Natural killer cell (primary cell): ENCODE data around the gene SNX8. TPM values are rescaled to one million over a fixed set of nuclear protein-coding genes. Genes with fewer than 3 reads are reported as not detected.
A peak's percentile ranks its signal among the peaks of the same experiment; 100 is the strongest.

ENCODE experiments used
- ATAC-seq, 3 donors: fragments of 150-1000 bp in 2 of 3; fragments of 200-7000 bp in 1 of 3; cut with Tn5 transposase; 1 replicate in 1 of 3; 2 replicates in 2 of 3; pipeline ENCODE4 v1.10.0; 2021; ENCODE audit warnings: mild to moderate bottlenecking in 2 of 3, moderate library complexity in 2 of 3
- DNase-seq, 2 donors: peaks; one replicate each; pipeline versions ENCODE4 v3.0.0 to v3.0.0-alpha.2; 2013 to 2021; ENCODE audit warnings: mixed read lengths in 1 of 2
- H3K27ac ChIP-seq: one replicate; pipeline ENCODE4 v1.5.1; 2013; ENCODE audit warnings: mild to moderate bottlenecking, low read length
- H3K27me3 ChIP-seq: one replicate; pipeline ENCODE4 v1.6.1; 2013; ENCODE audit warnings: low read length; ENCODE audit not compliant: control insufficient read depth, insufficient read depth
- H3K36me3 ChIP-seq: one replicate; pipeline ENCODE4 v1.6.1; 2013; ENCODE audit warnings: low read length; ENCODE audit not compliant: control insufficient read depth, insufficient read depth
- H3K4me1 ChIP-seq: one replicate; pipeline ENCODE4 v1.6.1; 2013; ENCODE audit warnings: low read length; ENCODE audit not compliant: control insufficient read depth, insufficient read depth
- H3K4me3 ChIP-seq: one replicate; pipeline ENCODE4 v1.5.1; 2013; ENCODE audit warnings: low read length
- H3K9me3 ChIP-seq: one replicate; pipeline ENCODE4 v1.6.1; 2013; ENCODE audit warnings: low read length; ENCODE audit not compliant: control insufficient read depth, insufficient read depth
- H3K27ac Mint-ChIP-seq, 2 donors: one replicate each; pipeline ENCODE4 v1.8.0; 2022; ENCODE audit warnings: mild to moderate bottlenecking in 2 of 2, mixed read lengths in 2 of 2, moderate library complexity in 1 of 2
- H3K27me3 Mint-ChIP-seq, 2 donors: one replicate each; pipeline ENCODE4 v1.8.0; 2022; ENCODE audit warnings: low read depth in 2 of 2, mixed read lengths in 2 of 2
- H3K36me3 Mint-ChIP-seq: one replicate; pipeline ENCODE4 v1.8.0; 2022; ENCODE audit warnings: mixed read lengths
- H3K4me1 Mint-ChIP-seq, 2 donors: one replicate each; pipeline ENCODE4 v1.8.0; 2022; ENCODE audit warnings: mixed read lengths in 2 of 2
- H3K4me3 Mint-ChIP-seq: one replicate; pipeline ENCODE4 v1.8.0; 2022; ENCODE audit warnings: mild to moderate bottlenecking, moderate library complexity, mixed read lengths
- H3K9me3 Mint-ChIP-seq, 2 donors: one replicate each; pipeline ENCODE4 v1.8.0; 2022; ENCODE audit warnings: mixed read lengths in 2 of 2
- WGBS: methylation state at CpG from one replicate; pipeline ENCODE4 v1.1.7; 2013; ENCODE audit warnings: missing lambda C conversion rate; ENCODE audit not compliant: insufficient coverage; 5-methylcytosine and 5-hydroxymethylcytosine counted together
- intact Hi-C: fragments of 100-400 bp; cut with micrococcal nuclease; formaldehyde crosslinking; loops from one replicate; pipeline ENCODE4 v1.14.2; 2022
- total RNA-seq, 4 donors: library from RNA; stranded (reverse); fragments of 120-200 nt in 1 of 4; gene quantifications; one replicate each; pipeline versions ENCODE4 v1.2.3 to v1.2.4, GENCODE V29; 2013 to 2022
- TF ChIP-seq, protein P1 (sequence below): fragments of 200-600 bp; IDR thresholded peaks from one replicate; pipeline ENCODE4 v1.8.0; 2022; ENCODE audit warnings: antibody characterized with exemption

SNX8 gene
- total RNA-seq, 3 donors from 2014 or later (not counting 1 experiment from before 2014, with no cell fraction given), result 8.3 to 15.7 (median 12.6) TPM

DNA sequence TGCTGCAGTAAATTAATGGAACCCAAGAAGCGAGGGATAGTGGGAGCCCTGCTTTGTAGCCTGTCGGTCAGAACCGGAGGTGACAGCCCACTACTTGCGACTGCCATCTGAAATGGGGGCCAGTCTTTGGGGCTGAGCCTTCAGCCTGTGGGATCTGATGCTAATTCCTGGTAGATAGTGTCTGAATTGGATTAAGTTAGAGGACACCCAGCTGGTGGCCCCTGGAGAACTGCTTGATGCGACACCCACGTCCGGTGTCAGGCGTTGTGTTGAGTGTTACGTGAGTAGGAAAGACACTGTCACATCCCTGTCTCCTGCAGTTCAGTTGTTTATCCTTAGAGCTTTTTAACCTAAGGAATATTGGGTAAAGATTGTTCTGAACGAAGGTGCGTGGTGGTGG lies 45.4 kb upstream of the SNX8 start:
- Histone ChIP-seq H3K36me3 (peaks cover 40% of the 10 kb centered on the region), H3K4me3 (no peak overlapping the region), H3K27me3 (no peaks in the 10 kb centered on the region), H3K9me3 (no peaks in the 10 kb centered on the region), H3K27ac (no peak overlapping the region), H3K4me1 (peaks cover 52% of the 10 kb centered on the region)
- no peak for DNase-seq
- H3K4me1 Mint-ChIP-seq, result peaks cover 59 to 61% of the 10 kb centered on the region in 2 donors
- intact Hi-C loops, result loop anchor here (5.0 kb wide), 1 partner anchor 48 kb away; no protein-coding TSS in a partner anchor
- H3K27ac Mint-ChIP-seq, result peak overlapping the region; percentile 44 to 73
- 94% methylated on average over 11 of the region's 11 CpGs for WGBS
- no peaks in the 10 kb centered on the region for H3K9me3 Mint-ChIP-seq
- H3K27me3 Mint-ChIP-seq, result no peaks in the 10 kb centered on the region
- H3K4me3 Mint-ChIP-seq, result no peak overlapping the region
- TF ChIP-seq, protein P1, sequence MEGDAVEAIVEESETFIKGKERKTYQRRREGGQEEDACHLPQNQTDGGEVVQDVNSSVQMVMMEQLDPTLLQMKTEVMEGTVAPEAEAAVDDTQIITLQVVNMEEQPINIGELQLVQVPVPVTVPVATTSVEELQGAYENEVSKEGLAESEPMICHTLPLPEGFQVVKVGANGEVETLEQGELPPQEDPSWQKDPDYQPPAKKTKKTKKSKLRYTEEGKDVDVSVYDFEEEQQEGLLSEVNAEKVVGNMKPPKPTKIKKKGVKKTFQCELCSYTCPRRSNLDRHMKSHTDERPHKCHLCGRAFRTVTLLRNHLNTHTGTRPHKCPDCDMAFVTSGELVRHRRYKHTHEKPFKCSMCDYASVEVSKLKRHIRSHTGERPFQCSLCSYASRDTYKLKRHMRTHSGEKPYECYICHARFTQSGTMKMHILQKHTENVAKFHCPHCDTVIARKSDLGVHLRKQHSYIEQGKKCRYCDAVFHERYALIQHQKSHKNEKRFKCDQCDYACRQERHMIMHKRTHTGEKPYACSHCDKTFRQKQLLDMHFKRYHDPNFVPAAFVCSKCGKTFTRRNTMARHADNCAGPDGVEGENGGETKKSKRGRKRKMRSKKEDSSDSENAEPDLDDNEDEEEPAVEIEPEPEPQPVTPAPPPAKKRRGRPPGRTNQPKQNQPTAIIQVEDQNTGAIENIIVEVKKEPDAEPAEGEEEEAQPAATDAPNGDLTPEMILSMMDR, result no peak
- no peak for ATAC-seq
- no peaks in the 10 kb centered on the region for H3K36me3 Mint-ChIP-seq

DNA sequence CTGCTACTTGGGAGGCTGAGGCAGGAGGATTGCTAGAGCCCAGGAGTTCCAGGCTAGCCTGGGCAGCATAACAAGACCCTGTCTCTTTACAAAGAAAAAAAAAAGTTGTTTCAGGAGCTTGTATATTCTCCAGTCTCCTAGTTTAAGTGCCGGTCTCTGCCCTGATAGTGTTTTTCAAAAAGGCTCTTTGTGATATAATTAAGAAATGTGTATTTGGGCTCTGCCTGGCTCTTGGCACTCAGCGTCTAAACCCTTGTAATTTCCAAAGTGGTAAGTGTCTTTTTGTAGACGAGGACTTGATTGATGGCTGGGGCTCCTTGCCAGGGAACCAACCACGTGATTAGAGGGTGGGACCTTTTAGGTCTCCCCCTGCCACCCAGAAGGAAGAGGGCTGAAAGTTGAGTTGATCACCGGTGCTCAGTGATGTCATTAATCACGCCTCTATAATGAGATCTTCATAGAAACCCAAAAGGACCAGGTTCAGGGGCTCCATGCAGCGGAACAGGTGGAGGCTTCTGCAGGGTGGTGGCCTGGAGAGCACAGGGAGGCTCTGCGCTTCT lies 44.8 kb upstream of the SNX8 start:
- peaks cover 52% of the 10 kb centered on the region for H3K4me1 ChIP-seq
- H3K27ac Mint-ChIP-seq, result peak overlapping the region; percentile 44 to 73
- H3K9me3 ChIP-seq, result no peaks in the 10 kb centered on the region
- no peak for ATAC-seq
- no peak overlapping the region for H3K4me3 ChIP-seq
- TF ChIP-seq, protein P1, result no peak
- no peak overlapping the region for H3K27ac ChIP-seq
- no peak for DNase-seq
- 81% methylated on average over 8 of the region's 8 CpGs for whole genome bisulfite sequencing
- no peaks in the 10 kb centered on the region for H3K9me3 Mint-ChIP-seq
- H3K4me1 Mint-ChIP-seq, result peaks cover 61 to 63% of the 10 kb centered on the region in 2 donors
- peak overlapping the region; percentile 28 for H3K4me3 Mint-ChIP-seq
- H3K36me3 ChIP-seq, result peaks cover 34% of the 10 kb centered on the region
- intact Hi-C loops, result no loop called here
- no peaks in the 10 kb centered on the region for H3K27me3 Mint-ChIP-seq
- no peaks in the 10 kb centered on the region for H3K27me3 ChIP-seq
- H3K36me3 Mint-ChIP-seq, result no peaks in the 10 kb centered on the region

DNA sequence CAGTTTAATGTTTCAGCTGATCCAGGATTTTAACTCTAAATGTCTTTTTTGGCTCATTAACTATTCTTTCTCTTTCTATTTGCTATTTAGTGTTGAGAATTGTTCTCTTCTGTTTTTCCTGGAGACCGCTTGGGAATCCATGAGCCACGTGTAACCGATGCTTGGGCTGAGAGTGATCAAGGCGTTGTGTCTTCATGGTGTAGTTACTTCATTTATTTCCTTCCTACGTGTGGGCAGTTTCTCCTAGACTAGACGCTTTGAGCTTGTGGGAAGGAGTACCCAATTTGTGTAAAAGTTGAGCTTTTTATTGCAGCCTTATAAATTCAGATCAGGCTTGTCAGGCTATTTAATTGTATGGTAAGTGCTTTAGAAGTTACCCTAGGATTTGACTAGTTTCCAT lies 43.3 kb upstream of the SNX8 start:
- H3K4me3 Mint-ChIP-seq, result peak overlapping the region; percentile 83
- no peaks in the 10 kb centered on the region for H3K27me3 ChIP-seq
- no peaks in the 10 kb centered on the region for H3K27me3 Mint-ChIP-seq
- H3K27ac Mint-ChIP-seq, result peak overlapping the region; percentile 20 to 41
- H3K4me1 ChIP-seq, result peaks cover 47% of the 10 kb centered on the region
- DNase-seq (no peak), ATAC-seq (no peak)
- intact Hi-C loops, result no loop called here
- WGBS, result 78% methylated on average over 6 of the region's 6 CpGs
- peaks cover 22% of the 10 kb centered on the region for H3K36me3 ChIP-seq
- no peaks in the 10 kb centered on the region for H3K9me3 Mint-ChIP-seq
- H3K4me3 ChIP-seq, result no peak overlapping the region
- H3K9me3 ChIP-seq, result no peaks in the 10 kb centered on the region
- no peak overlapping the region for H3K27ac ChIP-seq
- TF ChIP-seq, protein P1, result no peak
- no peaks in the 10 kb centered on the region for H3K36me3 Mint-ChIP-seq
- peaks cover 52 to 53% of the 10 kb centered on the region in 2 donors for H3K4me1 Mint-ChIP-seq

DNA sequence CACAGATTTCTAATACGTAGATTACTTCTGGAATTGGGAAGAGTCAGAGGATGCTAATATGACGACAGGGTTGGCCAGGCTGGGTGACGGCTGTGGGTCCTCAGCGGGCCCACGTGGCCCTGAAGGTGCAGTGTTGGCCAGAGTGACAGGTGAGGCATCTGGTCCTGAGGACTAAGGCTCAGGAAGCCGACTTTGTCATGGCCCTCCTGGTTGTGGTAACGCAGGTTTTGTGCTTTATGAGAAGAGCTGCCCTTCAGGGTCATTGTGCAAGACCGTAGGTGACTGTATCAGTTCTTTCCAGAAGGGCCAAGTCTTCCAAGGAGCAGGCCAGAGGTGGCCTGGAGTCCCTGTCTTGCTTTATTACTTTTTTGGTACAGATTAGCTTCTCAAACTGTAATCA lies 42.9 kb upstream of the SNX8 start:
- H3K4me3 Mint-ChIP-seq, result peak overlapping the region; percentile 83
- no peaks in the 10 kb centered on the region for H3K9me3 Mint-ChIP-seq
- Histone ChIP-seq H3K36me3 (peaks cover 18% of the 10 kb centered on the region), H3K9me3 (no peaks in the 10 kb centered on the region), H3K27me3 (no peaks in the 10 kb centered on the region), H3K4me3 (no peak overlapping the region), H3K4me1 (peaks cover 43% of the 10 kb centered on the region), H3K27ac (no peak overlapping the region)
- no peak for ATAC-seq
- H3K27ac Mint-ChIP-seq, result peak overlapping the region; percentile 20 to 41
- H3K4me1 Mint-ChIP-seq, result peaks cover 48 to 49% of the 10 kb centered on the region in 2 donors
- no peak for DNase-seq
- no peaks in the 10 kb centered on the region for H3K36me3 Mint-ChIP-seq
- intact Hi-C loops, result no loop called here
- 84% methylated on average over 8 of the region's 8 CpGs for WGBS
- TF ChIP-seq, protein P1, result no peak
- no peaks in the 10 kb centered on the region for H3K27me3 Mint-ChIP-seq
